ENCODE results near the gene C1orf216.

C1orf216 gene

GRCh38 chr1:35668506-35668905 is 50.2 kb downstream of the C1orf216 start:
- Histone ChIP-seq H3K27ac (ENCODE audit: low read length) (no peak overlapping the region), H3K4me1 (ENCODE audit: control insufficient read depth in 1 of 2, insufficient read depth in 2 of 2, low read length in 2 of 2) (no peaks in the 10 kb centered on the region), H3K4me3 (ENCODE audit: low read depth in 1 of 2, low read length in 2 of 2) (no peak overlapping the region), H3K27me3 (ENCODE audit: low read depth, low read length) (peaks cover 10% of the 10 kb centered on the region), H3K9me3 (ENCODE audit: control insufficient read depth in 1 of 2, low read length in 2 of 2) (no peaks in the 10 kb centered on the region), H3K36me3 (ENCODE audit: control insufficient read depth in 1 of 2, insufficient read depth in 2 of 2, low read length in 2 of 2) (no peaks in the 10 kb centered on the region)

- H3K4me3 ChIP-seq (ENCODE audit: low read depth in 1 of 2, low read length in 2 of 2) = no peak overlapping the region
- no peak overlapping the region for H3K27ac ChIP-seq (ENCODE audit: low read length)
- no peaks in the 10 kb centered on the region for H3K9me3 ChIP-seq (ENCODE audit: control insufficient read depth in 1 of 2, low read length in 2 of 2)
- peaks cover 1% of the 10 kb centered on the region for H3K27me3 ChIP-seq (ENCODE audit: low read depth, low read length)
- no peaks in the 10 kb centered on the region for H3K36me3 ChIP-seq (ENCODE audit: control insufficient read depth in 1 of 2, insufficient read depth in 2 of 2, low read length in 2 of 2)
- H3K4me1 ChIP-seq (ENCODE audit: control insufficient read depth in 1 of 2, insufficient read depth in 2 of 2, low read length in 2 of 2) = no peaks in the 10 kb centered on the region
These were observed 51.8 kb downstream of the C1orf216 start for GRCh38 chr1:35666916-35667315.

GRCh38 chr1:35666216-35666615 is 52.5 kb downstream of the C1orf216 start:
- Histone ChIP-seq H3K36me3 (ENCODE audit: control insufficient read depth in 1 of 2, insufficient read depth in 2 of 2, low read length in 2 of 2) (no peaks in the 10 kb centered on the region), H3K4me3 (ENCODE audit: low read depth in 1 of 2, low read length in 2 of 2) (no peak overlapping the region), H3K4me1 (ENCODE audit: control insufficient read depth in 1 of 2, insufficient read depth in 2 of 2, low read length in 2 of 2) (no peaks in the 10 kb centered on the region), H3K27me3 (ENCODE audit: low read depth, low read length) (no peaks in the 10 kb centered on the region), H3K27ac (ENCODE audit: low read length) (no peak overlapping the region), H3K9me3 (ENCODE audit: control insufficient read depth in 1 of 2, low read length in 2 of 2) (no peaks in the 10 kb centered on the region)
